Measurements from ENCODE around the gene KIAA1217.
"Not testable (repeated sequence)": the region's sequence is repeated elsewhere in the genome, so short reads cannot be mapped to it uniquely, and the experiment has no call there.

The KIAA1217 gene

GRCh38 chr10:24442234-24442633 is 233.3 kb downstream of the KIAA1217 start:
- no peak for DNase-seq (ENCODE audit: low spot score)

GRCh38 chr10:24442641-24443174 is 233.8 kb downstream of the KIAA1217 start:
- DNase-seq (ENCODE audit: low spot score) = not testable (repeated sequence)

GRCh38 chr10:24444337-24444736 is 235.4 kb downstream of the KIAA1217 start:
- DNase-seq (ENCODE audit: low spot score) = no peak

- DNase-seq (ENCODE audit: low spot score) = not testable (repeated sequence)
Observed at GRCh38 chr10:24445958-24446357, 237.0 kb downstream of the KIAA1217 start.

GRCh38 chr10:24446739-24447138 is 237.8 kb downstream of the KIAA1217 start:
- no peak for DNase-seq (ENCODE audit: low spot score)

- DNase-seq (ENCODE audit: low spot score) = no peak
Observed at GRCh38 chr10:24448351-24448999, 239.5 kb downstream of the KIAA1217 start.

GRCh38 chr10:24449321-24449740 is 240.4 kb downstream of the KIAA1217 start:
- no peak for DNase-seq (ENCODE audit: low spot score)

GRCh38 chr10:24449769-24450310 is 240.9 kb downstream of the KIAA1217 start:
- DNase-seq (ENCODE audit: low spot score) = no peak

- no peak for DNase-seq (ENCODE audit: low spot score)
Observed at GRCh38 chr10:24451325-24451820, 242.4 kb downstream of the KIAA1217 start.

- no peak for DNase-seq (ENCODE audit: low spot score)
Observed at GRCh38 chr10:24452030-24452429, 243.1 kb downstream of the KIAA1217 start.

- DNase-seq (ENCODE audit: low spot score) = no peak
Observed at GRCh38 chr10:24453404-24453830, 244.5 kb downstream of the KIAA1217 start.

GRCh38 chr10:24453973-24454372 is 245.0 kb downstream of the KIAA1217 start:
- DNase-seq (ENCODE audit: low spot score) = no peak

- DNase-seq (ENCODE audit: low spot score) = no peak
Observed at GRCh38 chr10:24455447-24455846, 246.5 kb downstream of the KIAA1217 start.

- no peak for DNase-seq (ENCODE audit: low spot score)
Observed at GRCh38 chr10:24456322-24456721, 247.4 kb downstream of the KIAA1217 start.

GRCh38 chr10:24457661-24458318 is 248.9 kb downstream of the KIAA1217 start:
- DNase-seq (ENCODE audit: low spot score) = no peak

GRCh38 chr10:24459836-24460235 is 250.9 kb downstream of the KIAA1217 start:
- DNase-seq (ENCODE audit: low spot score) = no peak

GRCh38 chr10:24462291-24462813 is 253.4 kb downstream of the KIAA1217 start:
- DNase-seq (ENCODE audit: low spot score) = no peak

GRCh38 chr10:24462889-24463552 is 254.1 kb downstream of the KIAA1217 start:
- no peak for DNase-seq (ENCODE audit: low spot score)

GRCh38 chr10:24463611-24464426 is 254.9 kb downstream of the KIAA1217 start:
- no peak for DNase-seq (ENCODE audit: low spot score)

GRCh38 chr10:24465124-24465874 is 256.4 kb downstream of the KIAA1217 start:
- DNase-seq (ENCODE audit: low spot score) = no peak

Measured in hematopoietic multipotent progenitor cell treated with erythropoietin and hydrocortisone succinate and interleukin-3 and kit ligand, for 15 days (in vitro differentiated cells).